SHP77 treated with DMSO at 0.1 percent for 48 hours (cell line): ENCODE measurements around the gene C2orf92.

Experiments used
- DNase-seq: peaks from one replicate; lab custom pipeline; 2025; lab: John Stamatoyannopoulos, UW

C2orf92 gene

DNA sequence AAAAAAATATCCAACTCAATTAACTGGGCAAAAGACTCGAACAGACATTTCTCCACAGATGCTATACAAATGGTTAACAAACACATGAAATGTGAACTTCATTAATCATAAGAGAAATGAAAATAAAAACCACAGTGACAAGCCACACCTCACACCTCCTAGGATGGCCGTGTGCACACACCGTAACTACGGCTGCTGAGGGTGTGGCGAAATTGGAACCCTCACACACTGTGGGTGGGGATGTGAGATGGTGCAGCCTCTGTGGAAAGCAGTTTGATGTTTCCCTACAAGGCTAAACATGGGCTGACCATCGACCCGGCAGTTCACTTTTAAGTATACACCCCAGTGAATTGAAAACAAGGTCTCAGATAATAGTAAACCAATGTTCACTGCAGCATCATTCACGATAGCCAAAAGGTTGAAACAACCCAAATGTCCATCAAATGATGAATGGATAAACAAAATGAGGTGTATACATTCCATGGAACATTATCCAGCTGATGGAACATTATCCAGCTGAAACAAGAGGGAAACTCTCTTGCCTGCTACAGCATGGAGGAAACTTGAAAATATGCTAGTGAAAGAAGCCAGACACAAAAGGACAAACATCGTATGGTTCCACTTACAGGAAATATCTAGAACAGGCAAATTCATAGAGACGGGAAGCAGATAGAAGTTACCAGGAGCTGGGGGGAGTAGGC lies 76.1 kb downstream of the C2orf92 start:
- DNase-seq: no peak

DNA sequence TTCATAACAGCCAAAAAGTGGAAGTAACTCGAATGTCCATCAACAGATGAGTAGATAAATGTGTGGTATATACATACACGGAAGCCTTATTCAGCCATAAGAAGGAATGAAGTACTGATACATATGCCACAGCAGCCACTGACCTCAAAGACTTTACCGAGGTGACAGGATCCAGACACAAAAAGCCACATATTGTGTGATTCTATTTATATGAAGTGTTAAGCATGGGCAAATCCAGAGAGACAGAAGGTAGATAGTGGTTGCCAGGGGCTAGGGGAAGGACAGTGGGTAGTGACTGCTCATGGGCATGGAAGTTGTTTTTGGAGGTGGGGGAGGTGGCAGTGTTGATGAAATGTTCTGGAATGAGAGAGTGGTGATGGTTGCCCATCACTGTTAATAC lies 77.8 kb downstream of the C2orf92 start:
- no peak for DNase-seq

DNA sequence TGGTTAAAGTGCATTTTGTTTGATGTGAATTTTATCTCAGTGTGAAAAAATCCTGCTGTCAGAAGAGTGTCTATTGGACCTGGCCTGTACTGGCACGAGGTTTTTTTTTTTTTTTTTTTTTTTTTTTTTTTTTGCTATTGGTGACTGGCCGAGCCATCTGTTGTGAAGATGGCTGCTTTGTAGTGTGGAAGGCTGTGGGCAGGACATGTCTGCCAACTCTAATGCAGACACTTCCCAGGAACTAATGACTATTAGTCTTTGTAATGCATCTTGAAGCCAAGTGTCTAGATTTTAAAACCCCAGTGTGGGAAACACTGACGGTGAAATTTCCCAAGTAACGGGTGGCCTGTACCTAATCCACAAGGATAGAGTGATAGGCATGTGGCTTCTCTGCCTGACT lies 78.2 kb downstream of the C2orf92 start:
- DNase-seq: no peak

GRCh38 chr2:97749581-97749980 lies 80.1 kb downstream of the C2orf92 start:
- DNase-seq: no peak

DNA sequence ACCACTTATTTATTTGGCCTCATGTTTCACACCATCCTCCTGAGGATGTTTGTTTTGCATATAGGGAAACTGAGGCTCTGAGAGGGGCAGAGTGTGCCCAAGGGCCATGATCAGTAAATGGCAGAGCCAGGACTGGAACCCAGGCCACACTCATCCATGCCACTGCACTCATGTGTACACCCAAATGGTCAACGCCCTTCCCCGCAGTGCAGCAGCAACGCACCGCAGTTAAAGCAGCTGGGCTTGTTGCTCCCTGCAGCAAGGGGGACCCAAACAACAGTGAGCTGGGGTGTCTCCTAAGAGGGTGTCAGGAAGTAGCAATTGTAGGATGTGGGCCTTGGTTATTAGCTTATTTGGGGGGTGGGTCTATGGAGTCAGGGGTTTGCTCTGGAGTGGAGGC lies 80.5 kb downstream of the C2orf92 start:
- DNase-seq: no peak

- no peak for DNase-seq
Measured at GRCh38 chr2:97751752-97752151, 82.2 kb downstream of the C2orf92 start.
